HG02840 (cell line): ENCODE measurements around the gene MAD1L1.
"Not testable (repeated sequence)": the region's sequence is repeated elsewhere in the genome, so short reads cannot be mapped to it uniquely, and the experiment has no call there.

ENCODE experiments used
- ATAC-seq: cut with Tn5 transposase; IDR thresholded peaks from one replicate; pipeline ENCODE4 v1.9.1; 2021; ENCODE audit warnings: mild to moderate bottlenecking, moderate library complexity, moderate number of reproducible peaks; ENCODE audit not compliant: unreplicated experiment, low FRiP score

MAD1L1 gene

DNA sequence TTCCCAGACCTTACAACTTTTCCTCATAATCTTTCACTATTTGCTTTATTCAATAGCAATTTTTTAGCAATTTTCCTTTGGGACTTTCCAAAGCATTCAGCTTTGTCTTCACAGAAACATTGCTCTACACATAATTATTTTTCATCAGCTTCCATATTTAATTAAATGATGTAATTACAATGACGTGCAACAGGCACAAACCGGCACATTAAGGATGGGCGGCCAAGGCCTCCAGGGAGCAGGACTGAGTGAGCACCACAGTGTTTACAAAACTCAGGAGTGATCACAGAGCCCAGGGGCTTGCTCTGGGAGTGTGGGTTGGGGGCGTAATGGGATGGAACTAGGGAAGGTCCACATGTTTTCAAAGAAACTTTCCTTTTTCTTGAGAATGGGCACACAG lies 69.8 kb downstream of the MAD1L1 start:
- no peak for ATAC-seq

DNA sequence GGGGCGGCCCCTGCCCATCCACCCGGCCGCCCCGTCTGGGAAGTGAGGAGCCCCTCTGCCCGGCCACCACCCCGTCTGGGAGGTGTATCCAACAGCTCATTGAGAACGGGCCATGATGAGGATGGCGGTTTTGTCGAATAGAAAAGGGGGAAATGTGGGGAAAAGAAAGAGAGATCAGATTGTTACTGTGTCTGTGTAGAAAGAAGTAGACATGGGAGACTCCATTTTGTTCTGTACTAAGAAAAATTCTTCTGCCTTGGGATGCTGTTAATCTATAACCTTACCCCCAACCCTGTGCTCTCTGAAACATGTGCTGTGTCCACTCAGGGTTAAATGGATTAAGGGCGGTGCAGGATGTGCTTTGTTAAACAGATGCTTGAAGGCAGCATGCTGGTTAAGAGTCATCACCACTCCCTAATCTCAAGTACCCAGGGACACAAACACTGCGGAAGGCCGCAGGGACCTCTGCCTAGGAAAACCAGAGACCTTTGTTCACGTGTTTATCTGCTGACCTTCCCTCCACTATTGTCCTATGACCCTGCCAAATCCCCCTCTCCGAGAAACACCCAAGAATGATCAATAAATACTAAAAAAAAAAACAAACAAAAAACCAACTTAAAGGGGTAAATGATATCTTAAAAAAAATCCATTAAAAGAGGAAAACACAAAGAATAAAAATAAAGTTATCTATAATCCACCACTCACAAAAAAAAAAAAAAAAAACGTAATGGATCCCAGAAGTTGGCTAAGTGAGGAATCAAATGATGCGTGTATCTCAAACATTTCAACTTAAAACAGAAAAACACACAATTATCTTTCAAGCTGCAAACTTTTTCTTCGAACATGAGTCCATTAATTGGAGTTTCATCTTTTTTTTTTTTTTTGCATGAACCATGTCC lies 70.5 kb downstream of the MAD1L1 start:
- not testable (repeated sequence) for ATAC-seq

DNA sequence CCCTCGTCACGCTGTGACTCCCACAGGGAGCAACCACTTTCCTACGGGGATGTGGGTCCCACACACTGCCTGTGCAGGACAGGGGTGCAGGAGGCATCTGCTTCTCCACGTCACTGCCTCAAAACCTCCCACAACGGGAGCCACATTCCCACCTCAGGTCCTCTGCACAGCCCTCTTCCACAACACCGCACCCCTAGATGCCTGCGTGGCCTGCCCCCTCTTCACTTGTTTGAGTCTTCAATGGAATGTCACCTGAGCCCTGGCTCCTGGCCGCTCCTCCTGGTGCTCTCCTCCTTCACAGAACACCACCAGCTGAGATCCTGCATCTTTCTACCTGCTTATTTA lies 73.6 kb downstream of the MAD1L1 start:
- ATAC-seq = no peak

DNA sequence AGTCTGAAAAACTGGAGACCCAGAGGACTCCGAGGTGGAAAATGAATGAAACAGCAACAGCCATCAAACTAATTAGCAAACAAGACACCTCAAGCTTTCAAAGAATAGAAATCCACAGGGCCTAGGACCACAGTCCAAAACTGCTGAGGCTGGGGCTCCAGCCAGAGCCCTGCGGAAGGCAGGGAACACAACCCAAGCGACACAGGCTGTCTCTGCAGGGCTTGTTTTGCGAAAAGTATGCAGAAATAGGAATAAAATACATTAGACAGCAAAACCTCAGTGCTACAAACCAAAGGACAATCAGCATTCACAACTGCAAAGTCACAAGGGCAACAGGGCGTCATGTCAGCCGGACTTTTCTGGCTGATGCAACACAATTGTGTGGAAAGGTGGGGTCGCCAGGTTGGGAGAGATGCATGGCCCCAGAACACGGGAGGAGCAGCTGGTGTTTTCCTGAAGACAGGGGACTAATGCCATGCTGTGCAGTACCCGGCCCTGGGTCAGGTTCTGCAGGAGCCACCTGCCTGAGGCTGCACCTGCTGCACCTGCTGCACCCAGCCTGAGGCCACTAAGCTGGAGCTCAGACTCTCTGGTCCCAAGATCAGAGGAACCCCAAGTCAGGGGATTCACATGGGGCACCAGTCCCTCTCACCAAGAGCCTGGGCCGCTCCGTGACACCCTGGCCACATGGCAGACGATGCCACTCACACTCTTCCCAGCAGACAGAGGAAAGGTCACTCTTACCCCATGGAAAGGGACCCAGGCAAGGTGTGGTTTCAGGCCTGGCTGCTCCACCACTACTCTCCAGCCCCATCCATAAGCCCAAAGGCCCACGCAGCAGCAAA lies 74.2 kb downstream of the MAD1L1 start:
- ATAC-seq = no peak

DNA sequence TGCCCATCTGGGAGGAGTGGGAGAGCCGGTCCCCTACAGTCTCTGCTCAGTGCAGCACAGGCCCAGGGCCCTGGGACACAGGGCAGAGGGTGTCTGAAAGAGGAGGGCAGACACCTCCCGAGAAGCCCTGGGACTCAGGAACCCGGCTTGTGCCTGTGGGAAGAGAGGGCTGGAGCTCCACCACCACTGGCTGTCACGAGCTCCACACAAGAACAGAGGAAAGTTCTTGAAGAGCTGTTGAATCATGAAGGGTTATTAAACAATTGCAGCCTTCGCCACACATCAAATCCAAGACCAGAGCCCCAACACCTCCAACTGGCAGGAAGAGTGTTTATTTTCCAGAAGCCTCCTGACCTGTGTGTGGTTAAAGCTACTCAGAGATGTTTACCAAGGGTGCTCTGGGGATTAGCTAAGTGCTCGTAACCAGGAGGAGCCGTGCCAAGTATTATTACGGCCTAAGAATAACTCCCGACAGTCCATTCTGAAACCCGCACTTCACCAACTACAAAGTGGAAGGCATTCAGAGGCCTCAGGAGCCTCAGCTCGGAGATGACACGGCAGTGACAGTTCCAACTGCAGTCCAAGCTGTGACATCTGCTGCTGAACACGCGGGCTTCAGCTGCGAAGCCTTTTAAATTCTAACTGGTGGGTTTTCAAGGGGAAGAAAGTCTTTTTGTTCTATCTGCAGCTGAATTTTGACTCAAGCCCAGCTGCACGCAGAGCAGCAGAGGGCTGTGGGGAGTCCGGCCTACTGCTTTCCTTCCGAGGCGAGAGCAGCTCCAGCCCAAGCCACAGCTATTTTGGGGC lies 75.1 kb downstream of the MAD1L1 start:
- no peak for ATAC-seq

DNA sequence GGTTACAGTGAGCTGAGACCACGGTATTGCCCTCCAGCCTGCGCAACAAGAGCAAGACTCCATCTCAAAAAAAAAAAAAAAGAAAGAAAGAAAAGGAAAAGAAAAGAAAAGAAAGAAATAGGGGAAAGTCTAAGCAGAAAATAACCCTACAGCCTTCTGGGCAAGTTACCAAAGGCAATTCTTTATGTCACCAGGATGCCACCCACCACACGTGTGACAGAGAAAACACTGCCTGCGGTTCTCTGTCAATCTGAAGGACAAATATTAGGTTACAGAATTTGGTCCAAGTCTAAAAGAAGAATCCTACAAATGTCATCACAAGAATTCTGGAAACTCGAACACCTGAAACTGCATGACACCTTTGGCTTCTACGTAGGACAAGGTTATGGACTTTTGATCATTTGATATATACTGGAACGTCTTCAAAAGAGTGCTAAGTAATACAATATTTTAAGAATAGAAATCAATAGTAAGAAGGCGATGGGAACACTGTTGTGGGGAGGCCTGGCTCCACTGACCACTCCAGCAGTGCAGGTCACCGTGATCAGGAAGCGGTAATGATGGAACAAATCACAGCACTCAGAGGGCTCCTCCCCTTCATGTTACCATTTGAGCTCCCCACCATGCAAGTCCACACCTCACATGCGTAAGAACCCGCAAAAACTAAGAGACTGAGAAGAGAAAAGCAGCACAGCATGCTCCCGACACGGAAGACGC lies 75.8 kb downstream of the MAD1L1 start:
- no peak for ATAC-seq

DNA sequence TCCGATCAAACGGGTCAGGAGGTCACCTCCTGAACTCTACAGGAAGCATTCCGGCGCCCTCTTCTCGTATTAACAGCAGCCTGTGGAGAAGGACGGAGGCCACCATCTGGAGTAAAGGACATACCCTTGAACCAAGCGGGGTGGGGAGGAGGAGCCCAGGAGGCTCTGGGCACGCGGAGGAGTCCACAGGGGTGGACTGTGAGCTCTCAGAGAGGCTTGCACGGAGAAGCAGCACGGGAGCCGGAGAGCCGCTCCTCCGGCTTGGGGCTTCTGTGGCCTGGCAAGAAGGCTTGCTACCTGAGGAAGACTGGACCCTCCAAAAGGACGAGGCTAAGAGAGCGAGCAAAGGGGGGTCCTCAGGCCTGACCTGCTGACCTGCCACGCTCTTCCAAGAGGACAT lies 77.9 kb downstream of the MAD1L1 start:
- ATAC-seq = no peak

DNA sequence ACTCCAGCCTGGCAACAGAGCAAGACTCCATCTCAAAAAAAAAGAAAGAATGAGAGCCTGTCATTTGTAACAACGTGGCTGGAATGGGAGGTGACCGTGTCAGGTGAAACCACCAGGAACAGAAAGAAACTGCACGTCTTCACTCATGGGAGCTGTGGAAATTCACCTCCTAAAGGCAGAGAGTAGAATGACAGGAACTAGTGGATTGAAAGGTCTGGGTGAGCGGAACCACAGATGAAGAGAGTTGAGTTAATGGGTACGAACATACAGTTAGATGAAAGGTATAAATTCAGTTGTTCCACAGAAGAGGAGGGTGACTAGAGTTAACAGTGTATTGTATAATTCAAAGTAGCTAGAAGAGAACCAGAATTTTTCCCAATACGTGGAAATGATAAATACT lies 78.6 kb downstream of the MAD1L1 start:
- no peak for ATAC-seq

DNA sequence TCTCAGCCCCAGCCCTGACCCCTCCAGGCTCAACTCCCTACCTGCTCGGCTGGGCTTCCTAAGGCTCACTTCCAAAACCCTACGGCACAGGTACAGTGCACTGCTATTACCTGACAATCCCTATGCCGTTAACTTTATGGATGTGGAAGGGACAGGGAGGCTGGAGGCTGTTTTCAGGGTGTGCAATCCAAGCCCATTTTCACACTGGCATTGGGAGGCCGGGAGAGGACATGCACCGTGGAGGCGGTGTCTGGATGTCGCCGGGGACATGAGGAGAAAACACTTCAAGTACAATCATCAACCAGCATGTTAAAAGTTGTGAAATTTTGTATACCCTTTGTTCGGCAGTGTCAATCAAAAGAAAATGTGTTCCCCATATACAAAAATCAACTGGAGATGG lies 80.1 kb downstream of the MAD1L1 start:
- no peak for ATAC-seq

DNA sequence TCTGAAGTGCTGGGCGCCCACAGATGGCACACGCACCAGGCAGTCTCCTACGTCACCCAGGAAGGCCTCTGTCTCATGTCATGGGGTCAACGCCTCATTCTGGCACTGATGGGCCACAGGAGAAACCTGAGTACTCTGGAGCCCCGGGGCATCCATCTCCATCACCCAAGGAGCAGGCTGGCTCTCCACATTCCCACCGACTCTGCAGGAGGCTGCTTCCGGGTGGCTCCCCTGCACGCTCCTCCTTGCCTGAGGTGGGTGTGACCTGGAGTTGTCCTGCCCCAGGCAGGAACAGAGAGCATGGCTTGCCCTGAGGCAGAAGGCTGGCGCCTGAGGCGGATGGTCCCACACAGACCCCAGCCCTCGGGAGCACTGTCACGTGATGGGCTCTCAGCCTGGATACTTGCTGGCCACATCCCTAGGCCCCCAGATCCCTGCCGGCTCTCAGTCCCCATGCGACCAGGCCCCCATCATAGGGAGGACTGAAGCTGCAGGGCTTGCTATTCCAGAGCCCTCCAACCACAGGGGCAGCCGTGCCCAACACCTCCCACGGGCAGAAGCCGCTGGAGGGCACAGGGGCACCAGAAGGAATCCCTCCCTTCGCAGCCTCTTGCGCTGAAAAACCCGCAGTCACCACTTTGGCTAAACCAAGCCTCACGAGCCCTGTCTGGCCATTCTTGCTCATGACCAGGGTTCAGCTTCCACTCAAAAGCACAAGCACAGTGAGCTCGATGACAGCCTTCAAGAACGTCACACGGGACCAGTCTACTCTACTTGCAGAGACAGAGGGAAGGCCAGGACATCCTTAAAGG lies 80.7 kb downstream of the MAD1L1 start:
- ATAC-seq = no peak

DNA sequence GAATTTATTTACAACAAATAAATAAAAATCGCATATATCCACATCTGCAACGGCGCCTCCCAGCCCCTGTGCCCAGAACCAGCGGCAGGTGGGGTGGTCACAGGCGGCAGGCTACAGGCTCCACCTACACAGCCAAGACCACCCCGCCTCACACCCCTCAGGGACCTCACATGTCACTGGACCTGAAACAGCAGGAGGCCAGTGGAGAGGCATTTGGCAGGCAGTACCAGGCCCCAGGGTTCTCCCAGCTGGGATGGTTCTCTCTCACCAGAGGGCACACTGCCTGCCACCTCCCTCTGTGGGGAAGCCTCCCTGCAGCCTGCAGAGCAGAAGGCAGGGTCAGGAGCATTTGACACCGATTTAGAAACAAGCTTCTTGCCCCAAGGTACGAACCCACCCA lies 81.5 kb downstream of the MAD1L1 start:
- no peak for ATAC-seq

DNA sequence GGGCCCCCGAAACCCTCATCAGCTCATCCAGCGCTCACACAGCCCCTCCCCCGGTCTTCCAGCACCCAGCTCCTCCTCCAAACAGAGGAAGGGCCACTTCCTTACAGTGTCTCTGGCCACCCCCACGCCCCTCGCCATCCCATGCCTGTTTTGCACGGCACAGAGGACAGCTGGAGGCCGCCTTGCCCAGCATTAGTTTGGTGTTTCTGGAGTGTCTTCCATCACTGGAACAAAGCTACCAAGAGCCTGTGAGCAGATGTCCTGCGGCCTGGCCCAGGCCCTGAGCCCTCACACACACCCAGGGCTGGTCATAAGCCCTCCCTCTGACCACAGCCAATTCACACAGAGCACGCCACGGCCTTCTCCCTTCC lies 82.3 kb downstream of the MAD1L1 start:
- no peak for ATAC-seq

DNA sequence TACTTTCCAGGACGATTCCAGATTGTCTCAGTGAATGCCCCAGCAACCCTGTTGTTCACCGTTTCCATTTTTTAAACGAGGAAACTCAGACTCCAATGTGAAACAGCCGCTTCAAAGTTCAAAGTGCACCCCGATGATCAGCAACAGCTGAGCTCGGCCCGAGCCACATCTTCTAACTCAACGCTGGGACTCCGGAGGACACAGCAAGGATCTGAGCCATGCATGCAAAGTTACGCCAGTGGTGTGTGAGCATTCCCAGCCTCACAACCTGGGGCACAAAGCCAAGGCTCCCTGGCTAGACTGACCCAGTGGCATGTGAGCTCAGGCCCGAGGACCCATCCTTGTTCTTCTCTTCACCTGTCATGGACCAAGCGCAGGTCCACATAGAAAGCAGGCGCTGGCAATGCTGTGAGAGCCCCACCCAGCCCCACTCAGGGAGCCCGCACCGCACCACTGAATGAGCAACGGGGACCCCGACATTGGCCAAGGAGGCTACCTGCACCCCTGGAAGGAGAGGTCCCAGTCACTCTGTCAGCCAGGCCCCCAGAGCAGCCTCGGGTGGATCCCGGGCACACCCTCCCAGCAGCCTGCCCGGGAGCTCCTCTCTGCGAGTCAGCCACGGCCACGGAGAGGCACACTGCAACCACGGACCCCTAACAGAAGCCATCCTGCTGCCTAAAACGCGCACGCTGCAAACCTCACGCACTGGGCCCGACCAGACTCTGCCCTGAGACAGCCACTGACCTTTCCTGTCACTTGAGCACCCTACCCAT lies 82.9 kb downstream of the MAD1L1 start:
- ATAC-seq = no peak

DNA sequence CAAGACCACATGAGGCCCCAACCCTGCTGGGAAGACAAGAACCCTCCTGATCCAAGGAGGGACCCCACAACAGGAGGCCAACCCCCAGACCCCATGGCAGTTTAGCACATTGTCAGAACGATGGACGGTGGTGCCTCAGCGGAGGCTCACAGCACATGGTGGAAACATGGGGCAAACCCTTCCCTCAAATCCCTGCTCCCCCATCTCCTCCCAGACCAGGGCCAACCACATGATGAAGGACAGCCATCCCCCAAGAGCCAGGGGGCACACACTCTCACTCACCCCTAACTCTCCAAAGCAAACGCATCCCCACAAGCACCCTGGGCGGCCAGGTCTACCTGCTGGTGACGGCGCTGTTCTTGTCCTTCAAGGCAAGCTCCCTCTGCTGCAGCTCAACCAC lies 83.9 kb downstream of the MAD1L1 start:
- ATAC-seq = no peak

DNA sequence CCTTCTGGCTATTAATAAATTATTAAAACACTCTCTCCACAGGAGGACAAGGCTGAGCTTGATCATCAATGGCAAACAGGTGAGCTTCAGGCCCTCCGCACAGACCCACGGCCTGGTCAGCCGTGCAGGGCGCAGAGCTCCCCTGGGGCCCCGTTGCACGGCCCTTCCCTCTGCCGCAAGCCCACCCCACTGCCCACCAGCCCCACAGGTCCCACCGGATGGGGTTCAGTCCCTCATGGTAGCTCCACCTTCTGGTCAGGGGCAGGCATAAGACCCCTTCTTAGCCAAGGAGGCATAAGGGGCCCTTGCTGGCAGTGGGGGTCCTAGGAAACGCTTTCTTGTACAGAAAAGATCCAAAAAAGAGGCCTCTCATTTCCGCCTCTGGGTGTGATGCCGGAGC lies 84.6 kb downstream of the MAD1L1 start:
- ATAC-seq = no peak

DNA sequence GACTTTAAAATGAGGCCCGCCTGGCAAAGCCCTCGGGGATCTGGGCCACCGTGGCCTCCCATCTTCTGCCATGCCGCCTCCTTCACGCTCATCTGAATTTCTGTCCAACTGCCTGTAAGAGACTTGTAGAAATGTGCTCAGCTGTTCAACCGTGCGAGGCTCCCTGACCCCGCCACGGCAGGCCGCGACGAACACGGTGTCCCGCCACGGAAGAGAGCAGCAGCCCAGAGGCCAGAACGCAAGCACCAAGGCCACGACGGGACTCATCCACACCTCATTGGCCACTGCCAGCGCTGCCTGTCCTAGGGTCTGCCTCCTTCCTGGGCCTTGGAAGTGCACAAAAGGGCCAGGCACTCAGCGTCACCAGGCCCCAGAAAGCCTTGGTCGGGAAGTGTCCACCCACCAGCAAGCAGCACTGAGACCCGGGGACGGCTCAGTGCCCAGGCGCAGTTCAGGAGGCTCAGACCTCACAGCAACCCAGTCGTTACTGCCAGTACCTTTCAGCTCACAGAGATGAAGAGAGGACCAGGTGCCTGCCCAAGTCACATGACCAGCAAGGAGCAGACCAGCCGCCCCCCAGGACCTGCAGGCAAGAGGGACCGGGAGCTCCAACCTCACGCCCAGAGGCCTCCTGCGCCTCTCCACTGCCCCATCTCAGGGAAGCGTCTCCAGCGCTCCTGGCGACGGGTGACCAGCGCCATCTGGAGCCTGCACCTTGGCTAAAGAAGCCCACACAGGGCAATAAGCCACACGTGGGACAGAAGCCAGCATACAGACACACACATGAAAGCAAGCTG lies 85.9 kb downstream of the MAD1L1 start:
- no peak for ATAC-seq

DNA sequence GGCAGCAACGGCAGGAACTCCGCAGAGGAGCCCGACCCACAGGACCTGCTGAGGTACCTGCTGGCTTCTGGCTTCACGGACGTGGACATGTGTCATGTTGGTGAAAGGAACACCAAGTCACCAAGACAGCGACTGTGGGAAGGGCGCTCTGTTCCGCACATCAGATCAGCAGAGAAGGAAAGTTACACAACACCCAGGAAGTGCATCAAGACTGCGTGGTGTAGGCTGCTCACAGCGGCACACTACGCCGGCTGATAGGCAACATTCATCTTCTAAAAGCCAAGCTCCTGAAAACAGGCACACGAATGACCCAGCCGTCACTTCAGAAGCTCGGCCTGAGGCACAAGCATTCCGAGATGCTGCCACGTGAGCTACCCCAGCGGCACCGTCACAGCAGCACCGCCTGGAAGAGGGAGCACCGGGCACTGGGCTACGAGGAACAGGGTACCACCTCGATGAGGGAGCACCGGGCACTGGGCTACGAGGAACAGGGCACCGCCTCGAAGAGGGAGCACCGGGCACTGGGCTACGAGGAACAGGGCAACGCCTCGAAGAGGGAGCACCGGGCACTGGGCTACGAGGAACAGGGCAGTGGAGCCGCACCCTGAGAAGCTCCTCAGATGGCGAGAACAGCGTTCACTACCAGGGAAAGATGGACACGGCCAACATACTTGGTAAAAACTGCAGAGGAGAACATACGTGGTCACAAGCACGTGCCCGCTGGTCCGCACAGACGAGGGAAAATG lies 86.7 kb downstream of the MAD1L1 start:
- ATAC-seq = no peak
